ENCODE data around the gene SELENOI. TPM values are rescaled to one million over a fixed set of nuclear protein-coding genes. Genes with fewer than 3 reads are reported as not detected.

The SELENOI gene
- total and polyA plus RNA-seq, 2 of the 4 experiments (the other 2 are of a cell fraction): 5.1 to 25.1 TPM

- Histone ChIP-seq H4K20me1 (ENCODE audit: insufficient read depth, low read length) (peaks cover 14% of the 10 kb centered on the region), H3K56ac (ENCODE audit: extremely low read depth, insufficient read depth, low read length) (peak overlapping the region; percentile 75), H3K27ac (ENCODE audit: insufficient read depth, low read length) (peak overlapping the region; percentile 87), H3K4ac (ENCODE audit: low read depth, low read length) (peak overlapping the region; percentile 94), H2BK5ac (ENCODE audit: low read depth, low read length, poor library complexity, severe bottlenecking) (peak overlapping the region; percentile 85), H3K14ac (replicated peaks; ENCODE audit: low read depth, low read length) (peak overlapping the region; percentile 92), H3K4me1 (ENCODE audit: control insufficient read depth, insufficient read depth, low read length) (no peaks in the 10 kb centered on the region), H3K9ac (ENCODE audit: low read depth, low read length) (peak overlapping the region; percentile 93), H2BK20ac (ENCODE audit: low read depth, low read length) (no peak overlapping the region), H3K9me1 (ENCODE audit: insufficient read depth, low read length) (no peaks in the 10 kb centered on the region), H3K23ac (ENCODE audit: low read depth, low read length) (peak overlapping the region; percentile 89), H4K91ac (ENCODE audit: insufficient read depth, low read depth, low read length) (peak overlapping the region; percentile 67), H3K9me3 (ENCODE audit: control insufficient read depth, insufficient read depth, low read length) (no peaks in the 10 kb centered on the region), H2AK5ac (ENCODE audit: low read depth, low read length) (peak overlapping the region; percentile 39; the same call in 1 of the 2 replicates), H4K8ac (ENCODE audit: low read depth in 2 of 2, low read length in 2 of 2) (peak overlapping the region; percentile 84 to 97), H3K18ac (ENCODE audit: low read depth, low read length) (peak overlapping the region; percentile 59; the same call in 1 of the 2 replicates), H2AFZ (replicated peaks; ENCODE audit: low read length, poor library complexity) (peak overlapping the region; percentile 97), H2BK15ac (ENCODE audit: low read depth, low read length) (no peak overlapping the region), H2BK120ac (ENCODE audit: low read depth, low read length) (no peak overlapping the region), H3K27me3 (ENCODE audit: control insufficient read depth, insufficient read depth, low read length) (no peaks in the 10 kb centered on the region), H3K36me3 (ENCODE audit: control insufficient read depth, insufficient read depth, low read length) (no peaks in the 10 kb centered on the region), H3K4me3 (ENCODE audit: insufficient read depth, low read depth, low read length) (peak overlapping the region; percentile 77), H3K79me1 (ENCODE audit: low read depth in 1 of 2, low read length in 2 of 2) (peaks cover 22 to 40% of the 10 kb centered on the region in 2 experiments; a peak in 3 of 4 replicates), H4K5ac (ENCODE audit: low read depth, low read length) (peak overlapping the region; percentile 89), H3K4me2 (ENCODE audit: low read depth, low read length) (peak overlapping the region; percentile 98), H2AK9ac (replicated peaks; ENCODE audit: low read depth, low read length, poor library complexity) (peak overlapping the region; percentile 93)
- ATAC-seq (ENCODE audit: low read depth) (no peak), DNase-seq (no peak)
- TSS peak; percentile 89 for BruUV-seq (replicated peaks)
- dilution Hi-C loops (cut with HindIII; ENCODE audit: low sequenced_read_pairs, unreplicated experiment): no loop called here
- in situ Hi-C loops (cut with MboI; ENCODE audit: low sequenced_read_pairs): loop anchor here (25.0 kb wide), 1 partner anchor 383 kb away; no protein-coding TSS in a partner anchor
- WGBS, 2 experiments (ENCODE audit: extremely low coverage in 2 of 2, insufficient read length in 1 of 2): no CpG with 5 or more reads among the region's 9 CpGs
- ChIA-PET CTCF (interaction anchor here (0.9 kb wide), 1 partner anchor 13 kb away, joined by 3 read pairs; no protein-coding TSS in a partner anchor), POLR2A (ENCODE audit: unreplicated experiment) (interaction anchor here (0.6 kb wide), 1 partner anchor 502 kb away, joined by 3 read pairs; no protein-coding TSS in a partner anchor)
- intact Hi-C loops (cut with micrococcal nuclease): loop anchor here (5.0 to 10.0 kb wide), 4 partner anchors 103 to 400 kb away; partner anchors contain the start of genes HADHA and HADHB
- no peak for TF ChIP-seq FOS (IDR thresholded peaks at IDR 0.05; ENCODE audit: low read depth, low read length)
- TF ChIP-seq, protein P1, sequence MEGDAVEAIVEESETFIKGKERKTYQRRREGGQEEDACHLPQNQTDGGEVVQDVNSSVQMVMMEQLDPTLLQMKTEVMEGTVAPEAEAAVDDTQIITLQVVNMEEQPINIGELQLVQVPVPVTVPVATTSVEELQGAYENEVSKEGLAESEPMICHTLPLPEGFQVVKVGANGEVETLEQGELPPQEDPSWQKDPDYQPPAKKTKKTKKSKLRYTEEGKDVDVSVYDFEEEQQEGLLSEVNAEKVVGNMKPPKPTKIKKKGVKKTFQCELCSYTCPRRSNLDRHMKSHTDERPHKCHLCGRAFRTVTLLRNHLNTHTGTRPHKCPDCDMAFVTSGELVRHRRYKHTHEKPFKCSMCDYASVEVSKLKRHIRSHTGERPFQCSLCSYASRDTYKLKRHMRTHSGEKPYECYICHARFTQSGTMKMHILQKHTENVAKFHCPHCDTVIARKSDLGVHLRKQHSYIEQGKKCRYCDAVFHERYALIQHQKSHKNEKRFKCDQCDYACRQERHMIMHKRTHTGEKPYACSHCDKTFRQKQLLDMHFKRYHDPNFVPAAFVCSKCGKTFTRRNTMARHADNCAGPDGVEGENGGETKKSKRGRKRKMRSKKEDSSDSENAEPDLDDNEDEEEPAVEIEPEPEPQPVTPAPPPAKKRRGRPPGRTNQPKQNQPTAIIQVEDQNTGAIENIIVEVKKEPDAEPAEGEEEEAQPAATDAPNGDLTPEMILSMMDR (conservative IDR thresholded peaks at IDR 0.05; ENCODE audit: low read depth, low read length): no peak
- TF ChIP-seq CEBPB (IDR thresholded peaks at IDR 0.05; ENCODE audit: low read depth, low read length): no peak
- TF ChIP-seq NFE2L2 (IDR thresholded peaks at IDR 0.05; ENCODE audit: low read depth, low read length): no peak
- no peak for TF ChIP-seq MAZ (IDR thresholded peaks at IDR 0.05; ENCODE audit: borderline replicate concordance, low read depth, low read length)
- no peak for TF ChIP-seq CHD1 (IDR thresholded peaks at IDR 0.05; ENCODE audit: low read depth, low read length)
- TF ChIP-seq MXI1 (IDR thresholded peaks at IDR 0.05; ENCODE audit: borderline replicate concordance, low read depth, low read length): no peak
- no peak for TF ChIP-seq POLR2A (IDR thresholded peaks at IDR 0.05; ENCODE audit: low read depth, low read length)
- TF ChIP-seq BHLHE40 (IDR thresholded peaks at IDR 0.05; ENCODE audit: low read depth, low read length): no peak
- TF ChIP-seq USF2 (IDR thresholded peaks at IDR 0.05; ENCODE audit: low read depth, low read length): no peak
- TF ChIP-seq SMC3 (IDR thresholded peaks at IDR 0.05; ENCODE audit: low read depth, low read length): no peak
- no peak for TF ChIP-seq RCOR1 (IDR thresholded peaks at IDR 0.05; ENCODE audit: insufficient replicate concordance, low read length)
- TF ChIP-seq RFX5 (IDR thresholded peaks at IDR 0.05; ENCODE audit: low read depth, low read length): no peak
These were observed 729 bp upstream of the SELENOI start for GRCh38 chr2:26345283-26345544.
